Endothelial cell of umbilical vein (primary cell): ENCODE data around the gene NYAP2. TPM values are rescaled to one million over a fixed set of nuclear protein-coding genes. Genes with fewer than 3 reads are reported as not detected.

Source experiments
- BruUV-seq: library from RNA; stranded (reverse); fragments of 400-500 nt; replicated peaks from 2 replicates; lab custom pipeline; 2021; lab: Mats Ljungman, UMichigan
- CTCF ChIA-PET: fragments of 300-600, 350-600 bp; sonication (Branson Sonifier 250); formaldehyde crosslinking; loops from one replicate; lab custom pipeline; 2021; ENCODE audit warnings: antibody characterized with exemption, inconsistent platforms; lab: Charles Lee
- POLR2A ChIA-PET: fragments of 300-600, 350-600 bp; sonication (Branson Sonifier 250); formaldehyde crosslinking; loops from one replicate; lab custom pipeline; 2021; ENCODE audit warnings: antibody characterized with exemption, inconsistent platforms; lab: Charles Lee
- DNase-seq: peaks from one replicate; pipeline ENCODE4 v3.0.0-alpha.2; 2011; ENCODE audit warnings: low read depth, low spot score
- FAIRE-seq: peaks from 2 replicates; lab custom pipeline; 2011; peaks lifted over from hg19 to GRCh38; lab: Jason Lieb, UNC
- H2AFZ ChIP-seq: 2 replicates; pipeline ENCODE4 v1.6.0; 2012; ENCODE audit warnings: low read depth, low read length, control low read depth, inconsistent platforms
- H3K27ac ChIP-seq: 2 replicates; pipeline ENCODE4 v1.5.1; 2011; ENCODE audit warnings: low read depth, mild to moderate bottlenecking, control low read depth, low read length, moderate library complexity; ENCODE audit not compliant: insufficient read depth
- H3K27me3 ChIP-seq, 2 experiments: 2 replicates each; pipeline versions ENCODE4 v1.6.0 to v1.6.1; 2011; ENCODE audit warnings: low read length in 2 of 2, mixed read lengths in 1 of 2; ENCODE audit not compliant: control insufficient read depth in 2 of 2, insufficient read depth in 2 of 2
- H3K36me3 ChIP-seq, 2 experiments: 2 replicates in 1 of 2; 3 replicates in 1 of 2; pipeline ENCODE4 v1.5.1; 2011; ENCODE audit warnings: low read length in 2 of 2, mild to moderate bottlenecking in 1 of 2, moderate library complexity in 1 of 2; ENCODE audit not compliant: control insufficient read depth in 2 of 2, insufficient read depth in 2 of 2; ENCODE audit errors: extremely low read depth in 1 of 2
- H3K4me1 ChIP-seq: 3 replicates; pipeline ENCODE4 v1.5.1; 2011; ENCODE audit warnings: mild to moderate bottlenecking, low read length; ENCODE audit not compliant: control insufficient read depth, insufficient read depth; ENCODE audit errors: extremely low read depth
- H3K4me2 ChIP-seq: 2 replicates; pipeline ENCODE4 v1.6.1; 2011; ENCODE audit warnings: low read length, control low read depth, mixed read lengths; ENCODE audit not compliant: insufficient read depth
- H3K4me3 ChIP-seq, 3 experiments: fragments of 200-600 bp in 1 of 3; sonication (generic), shearing (Covaris generic) in 1 of 3; replicated peaks in 1 of 3; 2 replicates each; pipeline ENCODE4 v1.5.1; 2011 to 2016; ENCODE audit warnings: control low read depth in 3 of 3, low read length in 3 of 3, mild to moderate bottlenecking in 2 of 3, inconsistent platforms in 1 of 3, low read depth in 1 of 3, moderate library complexity in 1 of 3; ENCODE audit not compliant: insufficient read depth in 1 of 3
- H3K79me2 ChIP-seq: 2 replicates; pipeline ENCODE4 v1.6.0; 2012; ENCODE audit warnings: low read length, inconsistent platforms; ENCODE audit not compliant: control insufficient read depth, insufficient read depth
- H3K9ac ChIP-seq: replicated peaks from 2 replicates; pipeline ENCODE3; 2011; ENCODE audit warnings: low read length, control low read depth; ENCODE audit not compliant: insufficient read depth; ENCODE audit errors: extremely low read depth
- H3K9me1 ChIP-seq: replicated peaks from 3 replicates; pipeline ENCODE4 v1.6.0; 2011; ENCODE audit warnings: mild to moderate bottlenecking, low read length; ENCODE audit not compliant: control insufficient read depth, insufficient read depth; ENCODE audit errors: extremely low read depth
- H3K9me3 ChIP-seq: replicated peaks from 2 replicates; pipeline ENCODE4 v1.5.1; 2012; ENCODE audit warnings: low read length, inconsistent platforms; ENCODE audit not compliant: control insufficient read depth, insufficient read depth
- H4K20me1 ChIP-seq: replicated peaks from 2 replicates; pipeline ENCODE3; 2011; ENCODE audit warnings: mild to moderate bottlenecking, low read length; ENCODE audit not compliant: control insufficient read depth, insufficient read depth; ENCODE audit errors: extremely low read depth
- CTCF ChIP-seq, 2 donors: IDR thresholded peaks; 1 replicate in 1 of 2; 2 replicates in 1 of 2; pipeline ENCODE4 v1.5.1; 2011; ENCODE audit warnings: low read length in 2 of 2, mild to moderate bottlenecking in 2 of 2, moderate library complexity in 2 of 2, control low read depth in 1 of 2, inconsistent platforms in 1 of 2, low read depth in 1 of 2; ENCODE audit not compliant: insufficient read depth in 1 of 2; ENCODE audit errors: extremely low read depth in 1 of 2
- EZH2 ChIP-seq: IDR thresholded peaks from 2 replicates; pipeline ENCODE4 v1.6.1; 2012; ENCODE audit warnings: borderline replicate concordance, low read depth, mild to moderate bottlenecking, moderate library complexity, low read length, inconsistent platforms; ENCODE audit not compliant: severe bottlenecking
- FOS ChIP-seq: IDR thresholded peaks from 2 replicates; pipeline ENCODE4 v1.6.1; 2011; ENCODE audit warnings: mild to moderate bottlenecking, low read length, moderate library complexity, borderline replicate concordance; ENCODE audit not compliant: insufficient read depth
- GATA2 ChIP-seq: IDR thresholded peaks from 2 replicates; pipeline ENCODE4 v1.7.0; 2011; ENCODE audit warnings: low read depth, mild to moderate bottlenecking, moderate library complexity, mixed read lengths, low read length; ENCODE audit not compliant: insufficient read length, insufficient read depth
- JUN ChIP-seq: IDR thresholded peaks from 2 replicates; pipeline ENCODE4 v1.6.1; 2011; ENCODE audit warnings: borderline replicate concordance, low read depth; ENCODE audit not compliant: insufficient read length, insufficient read depth
- POLR2A ChIP-seq: IDR thresholded peaks from 2 replicates; pipeline ENCODE4 v1.6.1; 2012; ENCODE audit warnings: low read depth, mild to moderate bottlenecking, control low read depth, low read length
- POLR2AphosphoS5 ChIP-seq: IDR thresholded peaks from 2 replicates; pipeline ENCODE4 v1.6.1; 2012; ENCODE audit warnings: low read depth, mild to moderate bottlenecking, control low read depth, low read length, moderate library complexity; ENCODE audit not compliant: insufficient read depth
- dilution Hi-C: fragments of 300-500 bp; cut with MboI; formaldehyde crosslinking; loops from one replicate; pipeline ENCODE4 v1.15.0; 2019; ENCODE audit warnings: low sequenced_read_pairs; ENCODE audit not compliant: extremely low pct_ligation_motif_present
- intact Hi-C: fragments of 100-400 bp; cut with micrococcal nuclease; formaldehyde crosslinking; loops from one replicate; pipeline ENCODE4 v1.10.0; 2022
- polyA plus RNA-seq, 4 experiments: library from polyadenylated mRNA; depleted of rRNA in 3 of 4; stranded (reverse) in 3 of 4; unstranded in 1 of 4; fragments of >200 nt; gene quantifications; 2 replicates each; pipeline versions ENCODE4 v1.2.1 to v1.2.3, GENCODE V29; 2011 to 2012; ENCODE audit warnings: missing spikeins in 1 of 4
- total RNA-seq: library from RNA; stranded (reverse); gene quantifications from 2 replicates; pipeline ENCODE4 v1.2.3, GENCODE V29; 2021
- TF ChIP-seq, protein P1 (sequence below): IDR thresholded peaks from 2 replicates; pipeline ENCODE4 v1.6.1; 2011; ENCODE audit not compliant: insufficient read depth, insufficient read length

The NYAP2 gene
- total and polyA plus RNA-seq, 2 donors (not counting 3 experiments of a cell fraction or from before 2014, with no cell fraction given), result not detected

GRCh38 chr2:225526760-225527390 is 127.4 kb downstream of the NYAP2 start:
- H3K27me3 ChIP-seq, result no peaks in the 10 kb centered on the region
- TF ChIP-seq EZH2 (no peak), FOS (no peak), CTCF (IDR thresholded peaks at IDR 0.05; ENCODE audit: extremely low read depth in 1 of 2, insufficient read depth in 1 of 2, low read depth in 1 of 2, low read length in 2 of 2) (no peak), GATA2 (no peak), POLR2A (no peak), POLR2AphosphoS5 (no peak), JUN (no peak)
- TF ChIP-seq, protein P1, sequence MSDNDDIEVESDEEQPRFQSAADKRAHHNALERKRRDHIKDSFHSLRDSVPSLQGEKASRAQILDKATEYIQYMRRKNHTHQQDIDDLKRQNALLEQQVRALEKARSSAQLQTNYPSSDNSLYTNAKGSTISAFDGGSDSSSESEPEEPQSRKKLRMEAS, result no peak
- ChIA-PET CTCF (no interaction called here), POLR2A (no interaction called here)
- BruUV-seq, result no TSS peak
- dilution Hi-C loops, result no loop called here
- no peak overlapping the region for H3K4me2 ChIP-seq
- DNase-seq, result no peak
- no peaks in the 10 kb centered on the region for H4K20me1 ChIP-seq
- peaks cover 2% of the 10 kb centered on the region for H3K9me3 ChIP-seq
- no peaks in the 10 kb centered on the region for H3K79me2 ChIP-seq
- H3K36me3 ChIP-seq, result no peaks in the 10 kb centered on the region
- H3K27ac ChIP-seq, result no peak overlapping the region
- H3K9ac ChIP-seq, result no peak overlapping the region
- H3K4me1 ChIP-seq, result no peaks in the 10 kb centered on the region
- FAIRE-seq, result no peak
- H2AFZ ChIP-seq, result no peak overlapping the region
- H3K4me3 ChIP-seq, result no peak overlapping the region
- intact Hi-C loops, result no loop called here
- no peaks in the 10 kb centered on the region for H3K9me1 ChIP-seq
